NB4 (cell line): ENCODE data around the gene C11orf52.

Source experiments
- DNase-seq: peaks from one replicate; pipeline ENCODE4 v3.0.0; 2010; ENCODE audit warnings: low read depth
- H3K4me3 ChIP-seq: one replicate; pipeline ENCODE4 v1.5.1; 2011; ENCODE audit warnings: mild to moderate bottlenecking, low read depth, low read length, moderate library complexity
- MYC ChIP-seq: IDR thresholded peaks from 2 replicates; pipeline ENCODE4 v1.6.1; 2011; ENCODE audit warnings: low read depth, low read length
- POLR2A ChIP-seq: IDR thresholded peaks from 2 replicates; pipeline ENCODE4 v1.6.1; 2011; ENCODE audit warnings: mild to moderate bottlenecking; ENCODE audit not compliant: insufficient read length; ENCODE audit errors: extremely low read depth
- TF ChIP-seq, protein P1 (sequence below): IDR thresholded peaks from 2 replicates; pipeline ENCODE4 v1.6.1; 2011; ENCODE audit warnings: low read depth, low read length
- TF ChIP-seq, protein P2 (sequence below): IDR thresholded peaks from one replicate; pipeline ENCODE4 v1.5.1; 2012; ENCODE audit warnings: low read depth, low read length

C11orf52 gene

DNA sequence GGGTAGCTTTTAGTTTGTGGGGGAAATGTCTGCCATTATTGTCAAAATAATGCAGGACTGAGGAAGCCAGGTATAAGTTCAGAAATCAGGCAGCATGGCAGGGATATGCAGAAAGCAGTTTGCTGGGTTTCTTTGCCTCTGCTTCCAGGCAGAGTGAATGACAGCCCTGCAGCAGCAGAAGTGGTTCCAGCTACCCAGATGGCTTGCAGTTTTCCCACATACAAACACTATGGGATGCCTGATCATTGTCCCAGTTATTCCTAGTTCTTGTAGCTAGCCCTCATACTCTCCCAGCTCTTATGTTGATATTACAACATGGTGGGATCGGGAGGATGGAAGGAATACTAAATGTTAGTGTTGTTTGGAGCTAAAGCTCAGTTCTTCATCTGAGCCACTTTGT, 15.6 kb downstream of the C11orf52 start:
- DNase-seq: no peak
- H3K4me3 ChIP-seq: no peak overlapping the region

DNA sequence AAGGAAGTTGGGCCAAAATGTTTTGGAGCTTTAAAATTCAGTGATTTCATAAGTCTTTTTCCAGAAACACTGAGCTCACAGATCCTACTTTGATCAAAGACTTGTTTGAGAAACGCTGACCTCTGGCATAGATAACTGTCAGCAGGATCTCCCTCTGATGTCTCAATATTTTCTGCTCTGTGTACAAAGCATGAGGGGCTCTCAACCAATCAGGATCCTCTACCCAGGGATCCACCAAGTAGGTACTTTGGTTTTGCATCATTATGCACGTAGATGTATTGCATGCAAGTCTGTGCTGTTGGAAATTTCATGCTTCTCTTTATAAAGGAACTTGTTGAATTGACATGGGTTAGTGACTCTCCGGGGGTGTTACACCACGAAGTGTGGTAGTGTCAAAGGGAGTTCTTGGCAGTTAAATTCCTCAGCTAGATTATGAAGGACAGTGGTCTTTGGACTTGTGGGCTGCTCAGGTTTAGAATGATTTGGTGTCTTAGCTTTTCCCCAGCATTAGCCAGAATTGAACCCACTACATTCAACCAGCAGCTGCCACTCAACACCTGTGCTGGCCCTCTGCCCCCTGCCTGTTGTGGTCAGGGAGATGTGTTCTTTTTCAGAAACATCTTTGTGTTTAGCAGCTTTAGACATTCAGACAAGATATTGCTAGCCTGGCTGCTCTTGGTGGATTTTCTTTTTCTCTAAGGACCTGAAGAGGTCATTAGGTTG, 16.8 kb downstream of the C11orf52 start:
- TF ChIP-seq POLR2A (no peak), MYC (no peak)
- TF ChIP-seq, protein P1, sequence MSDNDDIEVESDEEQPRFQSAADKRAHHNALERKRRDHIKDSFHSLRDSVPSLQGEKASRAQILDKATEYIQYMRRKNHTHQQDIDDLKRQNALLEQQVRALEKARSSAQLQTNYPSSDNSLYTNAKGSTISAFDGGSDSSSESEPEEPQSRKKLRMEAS: no peak
- TF ChIP-seq, protein P2, sequence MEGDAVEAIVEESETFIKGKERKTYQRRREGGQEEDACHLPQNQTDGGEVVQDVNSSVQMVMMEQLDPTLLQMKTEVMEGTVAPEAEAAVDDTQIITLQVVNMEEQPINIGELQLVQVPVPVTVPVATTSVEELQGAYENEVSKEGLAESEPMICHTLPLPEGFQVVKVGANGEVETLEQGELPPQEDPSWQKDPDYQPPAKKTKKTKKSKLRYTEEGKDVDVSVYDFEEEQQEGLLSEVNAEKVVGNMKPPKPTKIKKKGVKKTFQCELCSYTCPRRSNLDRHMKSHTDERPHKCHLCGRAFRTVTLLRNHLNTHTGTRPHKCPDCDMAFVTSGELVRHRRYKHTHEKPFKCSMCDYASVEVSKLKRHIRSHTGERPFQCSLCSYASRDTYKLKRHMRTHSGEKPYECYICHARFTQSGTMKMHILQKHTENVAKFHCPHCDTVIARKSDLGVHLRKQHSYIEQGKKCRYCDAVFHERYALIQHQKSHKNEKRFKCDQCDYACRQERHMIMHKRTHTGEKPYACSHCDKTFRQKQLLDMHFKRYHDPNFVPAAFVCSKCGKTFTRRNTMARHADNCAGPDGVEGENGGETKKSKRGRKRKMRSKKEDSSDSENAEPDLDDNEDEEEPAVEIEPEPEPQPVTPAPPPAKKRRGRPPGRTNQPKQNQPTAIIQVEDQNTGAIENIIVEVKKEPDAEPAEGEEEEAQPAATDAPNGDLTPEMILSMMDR: no peak
- peak; percentile 70 for DNase-seq
- peak overlapping the region; percentile 62 for H3K4me3 ChIP-seq

More for the DNA sequence above, 15.6 kb downstream of the C11orf52 start:
- TF ChIP-seq, protein P2: no peak
- TF ChIP-seq, protein P1: no peak
- no peak for TF ChIP-seq MYC
- no peak for TF ChIP-seq POLR2A

DNA sequence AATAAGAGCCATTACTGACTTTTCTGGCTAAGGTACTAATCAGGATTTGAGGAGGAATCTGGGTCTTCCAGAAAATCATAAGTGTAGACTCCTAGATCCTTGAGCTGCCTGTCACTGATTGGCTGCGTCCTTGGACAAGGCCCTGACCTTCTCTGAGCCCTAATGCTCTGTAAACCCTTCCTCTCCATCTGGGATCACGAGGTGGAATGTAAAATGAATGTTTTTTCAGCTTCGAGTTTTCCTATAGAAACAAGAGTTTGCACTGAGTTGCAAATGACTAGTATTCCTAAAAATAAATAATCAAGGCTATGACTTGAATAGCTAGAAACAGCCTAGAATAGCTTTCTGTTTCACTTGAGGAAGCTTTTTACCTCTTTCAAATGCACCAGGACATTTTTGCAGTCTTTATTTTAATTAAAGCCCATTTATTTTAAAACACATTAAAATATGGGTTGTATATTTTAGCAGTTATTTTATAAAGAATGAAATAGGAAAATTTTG, 17.4 kb downstream of the C11orf52 start:
- peak overlapping the region; percentile 62 for H3K4me3 ChIP-seq
- no peak for DNase-seq
- TF ChIP-seq MYC (no peak), POLR2A (no peak)
- TF ChIP-seq, protein P1: no peak
- TF ChIP-seq, protein P2: no peak

DNA sequence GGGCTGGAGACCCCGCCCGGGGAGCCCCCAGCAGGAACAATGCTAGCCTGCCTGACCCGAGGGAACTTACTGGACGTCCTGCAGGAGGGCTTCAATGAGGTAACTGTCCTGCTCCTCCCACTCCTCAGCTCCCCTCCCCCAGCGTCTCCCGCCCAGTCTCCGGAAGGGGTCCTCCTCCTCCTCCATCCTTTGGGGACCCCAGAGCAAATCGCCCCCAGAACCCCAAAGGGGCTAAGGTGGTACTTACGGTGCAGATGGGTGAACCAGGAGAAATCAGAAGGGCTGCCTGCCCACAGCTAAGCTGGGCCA, 18.7 kb downstream of the C11orf52 start:
- DNase-seq: no peak
- TF ChIP-seq MYC: no peak
- peak overlapping the region; percentile 62 for H3K4me3 ChIP-seq

DNA sequence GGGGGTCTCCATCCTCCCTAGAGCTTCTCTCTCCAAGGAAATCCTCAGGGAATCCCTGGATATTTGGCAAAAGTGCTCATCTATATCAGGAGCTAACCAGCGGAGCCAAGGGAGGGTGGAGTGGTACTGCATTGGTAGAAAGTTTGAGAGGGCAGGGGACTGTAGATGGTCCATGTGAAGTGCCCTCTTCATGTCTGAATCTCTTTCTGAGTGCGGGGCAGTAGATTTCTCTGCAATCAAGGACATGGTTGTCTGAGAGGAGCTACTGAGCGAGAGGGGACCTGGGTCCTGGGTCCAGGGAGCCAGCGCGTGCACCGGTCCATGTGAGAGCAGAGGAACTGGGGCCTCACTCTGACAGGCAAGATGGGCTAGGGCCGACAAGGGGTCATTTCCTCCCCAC, 19.1 kb downstream of the C11orf52 start:
- TF ChIP-seq, protein P1: no peak
- TF ChIP-seq POLR2A: no peak
- TF ChIP-seq, protein P2: no peak
- no peak for TF ChIP-seq MYC
- peak overlapping the region; percentile 62 for H3K4me3 ChIP-seq
- DNase-seq: peak; percentile 30

DNA sequence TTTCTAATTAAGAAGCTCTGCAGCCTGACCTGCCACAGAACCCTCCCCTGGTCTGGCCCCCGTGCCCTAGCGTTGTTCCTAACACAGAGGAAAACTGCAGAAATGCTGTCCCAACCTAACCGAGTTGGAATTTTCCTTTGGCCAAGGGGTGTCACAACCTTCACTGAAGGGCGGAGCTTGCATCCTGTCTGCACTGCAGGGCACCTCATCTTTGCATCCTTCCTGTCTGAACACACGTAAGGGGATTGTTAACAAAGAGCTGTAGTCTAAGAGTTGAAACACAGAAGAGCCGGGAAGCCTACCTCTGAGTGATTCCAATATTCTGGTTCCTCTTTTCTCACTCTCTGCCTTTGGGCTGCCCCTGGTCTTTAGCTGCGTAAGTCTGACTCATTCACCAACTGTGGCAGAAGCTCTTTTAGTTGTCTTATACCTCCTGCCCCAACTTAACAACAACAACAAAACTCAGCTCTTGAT, 20.0 kb downstream of the C11orf52 start:
- peak; percentile 93 for DNase-seq
- peak overlapping the region; percentile 62 for H3K4me3 ChIP-seq
- TF ChIP-seq MYC (peak; percentile 5; the same call in 1 of the 2 replicates), POLR2A (no peak)
